Endothelial cell of umbilical vein (primary cell): ENCODE data around the gene CPEB2. TPM values are rescaled to one million over a fixed set of nuclear protein-coding genes. Genes with fewer than 3 reads are reported as not detected.

Experiments used
- BruUV-seq: library from RNA; stranded (reverse); fragments of 400-500 nt; replicated peaks from 2 replicates; lab custom pipeline; 2021; lab: Mats Ljungman, UMichigan
- CTCF ChIA-PET: fragments of 300-600, 350-600 bp; sonication (Branson Sonifier 250); formaldehyde crosslinking; loops from one replicate; lab custom pipeline; 2021; ENCODE audit warnings: antibody characterized with exemption, inconsistent platforms; lab: Charles Lee
- POLR2A ChIA-PET: fragments of 300-600, 350-600 bp; sonication (Branson Sonifier 250); formaldehyde crosslinking; loops from one replicate; lab custom pipeline; 2021; ENCODE audit warnings: antibody characterized with exemption, inconsistent platforms; lab: Charles Lee
- DNase-seq: peaks from one replicate; pipeline ENCODE4 v3.0.0-alpha.2; 2011; ENCODE audit warnings: low read depth, low spot score
- FAIRE-seq: peaks from 2 replicates; lab custom pipeline; 2011; peaks lifted over from hg19 to GRCh38; lab: Jason Lieb, UNC
- H2AFZ ChIP-seq: 2 replicates; pipeline ENCODE4 v1.6.0; 2012; ENCODE audit warnings: low read depth, low read length, control low read depth, inconsistent platforms
- H3K27ac ChIP-seq: 2 replicates; pipeline ENCODE4 v1.5.1; 2011; ENCODE audit warnings: low read depth, mild to moderate bottlenecking, control low read depth, low read length, moderate library complexity; ENCODE audit not compliant: insufficient read depth
- H3K27me3 ChIP-seq, 2 experiments: 2 replicates each; pipeline versions ENCODE4 v1.6.0 to v1.6.1; 2011; ENCODE audit warnings: low read length in 2 of 2, mixed read lengths in 1 of 2; ENCODE audit not compliant: control insufficient read depth in 2 of 2, insufficient read depth in 2 of 2
- H3K36me3 ChIP-seq, 2 experiments: 2 replicates in 1 of 2; 3 replicates in 1 of 2; pipeline ENCODE4 v1.5.1; 2011; ENCODE audit warnings: low read length in 2 of 2, mild to moderate bottlenecking in 1 of 2, moderate library complexity in 1 of 2; ENCODE audit not compliant: control insufficient read depth in 2 of 2, insufficient read depth in 2 of 2; ENCODE audit errors: extremely low read depth in 1 of 2
- H3K4me1 ChIP-seq: 3 replicates; pipeline ENCODE4 v1.5.1; 2011; ENCODE audit warnings: mild to moderate bottlenecking, low read length; ENCODE audit not compliant: control insufficient read depth, insufficient read depth; ENCODE audit errors: extremely low read depth
- H3K4me2 ChIP-seq: 2 replicates; pipeline ENCODE4 v1.6.1; 2011; ENCODE audit warnings: low read length, control low read depth, mixed read lengths; ENCODE audit not compliant: insufficient read depth
- H3K4me3 ChIP-seq, 3 experiments: fragments of 200-600 bp in 1 of 3; sonication (generic), shearing (Covaris generic) in 1 of 3; replicated peaks in 1 of 3; 2 replicates each; pipeline ENCODE4 v1.5.1; 2011 to 2016; ENCODE audit warnings: control low read depth in 3 of 3, low read length in 3 of 3, mild to moderate bottlenecking in 2 of 3, inconsistent platforms in 1 of 3, low read depth in 1 of 3, moderate library complexity in 1 of 3; ENCODE audit not compliant: insufficient read depth in 1 of 3
- H3K79me2 ChIP-seq: 2 replicates; pipeline ENCODE4 v1.6.0; 2012; ENCODE audit warnings: low read length, inconsistent platforms; ENCODE audit not compliant: control insufficient read depth, insufficient read depth
- H3K9ac ChIP-seq: replicated peaks from 2 replicates; pipeline ENCODE3; 2011; ENCODE audit warnings: low read length, control low read depth; ENCODE audit not compliant: insufficient read depth; ENCODE audit errors: extremely low read depth
- H3K9me1 ChIP-seq: replicated peaks from 3 replicates; pipeline ENCODE4 v1.6.0; 2011; ENCODE audit warnings: mild to moderate bottlenecking, low read length; ENCODE audit not compliant: control insufficient read depth, insufficient read depth; ENCODE audit errors: extremely low read depth
- H3K9me3 ChIP-seq: replicated peaks from 2 replicates; pipeline ENCODE4 v1.5.1; 2012; ENCODE audit warnings: low read length, inconsistent platforms; ENCODE audit not compliant: control insufficient read depth, insufficient read depth
- H4K20me1 ChIP-seq: replicated peaks from 2 replicates; pipeline ENCODE3; 2011; ENCODE audit warnings: mild to moderate bottlenecking, low read length; ENCODE audit not compliant: control insufficient read depth, insufficient read depth; ENCODE audit errors: extremely low read depth
- CTCF ChIP-seq, 2 donors: IDR thresholded peaks; 1 replicate in 1 of 2; 2 replicates in 1 of 2; pipeline ENCODE4 v1.5.1; 2011; ENCODE audit warnings: low read length in 2 of 2, mild to moderate bottlenecking in 2 of 2, moderate library complexity in 2 of 2, control low read depth in 1 of 2, inconsistent platforms in 1 of 2, low read depth in 1 of 2; ENCODE audit not compliant: insufficient read depth in 1 of 2; ENCODE audit errors: extremely low read depth in 1 of 2
- EZH2 ChIP-seq: IDR thresholded peaks from 2 replicates; pipeline ENCODE4 v1.6.1; 2012; ENCODE audit warnings: borderline replicate concordance, low read depth, mild to moderate bottlenecking, moderate library complexity, low read length, inconsistent platforms; ENCODE audit not compliant: severe bottlenecking
- FOS ChIP-seq: IDR thresholded peaks from 2 replicates; pipeline ENCODE4 v1.6.1; 2011; ENCODE audit warnings: mild to moderate bottlenecking, low read length, moderate library complexity, borderline replicate concordance; ENCODE audit not compliant: insufficient read depth
- GATA2 ChIP-seq: IDR thresholded peaks from 2 replicates; pipeline ENCODE4 v1.7.0; 2011; ENCODE audit warnings: low read depth, mild to moderate bottlenecking, moderate library complexity, mixed read lengths, low read length; ENCODE audit not compliant: insufficient read length, insufficient read depth
- JUN ChIP-seq: IDR thresholded peaks from 2 replicates; pipeline ENCODE4 v1.6.1; 2011; ENCODE audit warnings: borderline replicate concordance, low read depth; ENCODE audit not compliant: insufficient read length, insufficient read depth
- MAX ChIP-seq: IDR thresholded peaks from 2 replicates; pipeline ENCODE4 v1.6.1; 2011; ENCODE audit not compliant: insufficient read depth, insufficient read length
- MYC ChIP-seq: IDR thresholded peaks from one replicate; pipeline ENCODE4 v1.6.1; 2011; ENCODE audit warnings: mild to moderate bottlenecking, low read depth, low read length
- POLR2A ChIP-seq: IDR thresholded peaks from 2 replicates; pipeline ENCODE4 v1.6.1; 2012; ENCODE audit warnings: low read depth, mild to moderate bottlenecking, control low read depth, low read length
- POLR2AphosphoS5 ChIP-seq: IDR thresholded peaks from 2 replicates; pipeline ENCODE4 v1.6.1; 2012; ENCODE audit warnings: low read depth, mild to moderate bottlenecking, control low read depth, low read length, moderate library complexity; ENCODE audit not compliant: insufficient read depth
- dilution Hi-C: fragments of 300-500 bp; cut with MboI; formaldehyde crosslinking; loops from one replicate; pipeline ENCODE4 v1.15.0; 2019; ENCODE audit warnings: low sequenced_read_pairs; ENCODE audit not compliant: extremely low pct_ligation_motif_present
- intact Hi-C: fragments of 100-400 bp; cut with micrococcal nuclease; formaldehyde crosslinking; loops from one replicate; pipeline ENCODE4 v1.10.0; 2022
- polyA plus RNA-seq, 4 experiments: library from polyadenylated mRNA; depleted of rRNA in 3 of 4; stranded (reverse) in 3 of 4; unstranded in 1 of 4; fragments of >200 nt; gene quantifications; 2 replicates each; pipeline versions ENCODE4 v1.2.1 to v1.2.3, GENCODE V29; 2011 to 2012; ENCODE audit warnings: missing spikeins in 1 of 4
- total RNA-seq: library from RNA; stranded (reverse); gene quantifications from 2 replicates; pipeline ENCODE4 v1.2.3, GENCODE V29; 2021

The CPEB2 gene
- total and polyA plus RNA-seq, 2 donors (not counting 3 experiments of a cell fraction or from before 2014, with no cell fraction given): 2.8 to 11.7 TPM

- CTCF ChIA-PET: no interaction called here
- dilution Hi-C loops: no loop called here
These were observed 43.8 kb upstream of the CPEB2 start for GRCh38 chr4:14958436-14958835.

More at GRCh38 chr4:14958436-14958835, 43.8 kb upstream of the CPEB2 start:
- POLR2A ChIA-PET: no interaction called here
- DNase-seq (no peak), FAIRE-seq (no peak)
- intact Hi-C loops: no loop called here
- BruUV-seq: no TSS peak
- Histone ChIP-seq H3K27ac (no peak overlapping the region), H3K36me3 (no peaks in the 10 kb centered on the region), H3K27me3 (no peaks in the 10 kb centered on the region), H4K20me1 (no peaks in the 10 kb centered on the region), H3K9ac (no peak overlapping the region), H3K4me2 (no peak overlapping the region), H3K4me3 (no peak overlapping the region), H3K4me1 (no peaks in the 10 kb centered on the region), H3K9me1 (no peaks in the 10 kb centered on the region), H3K79me2 (no peaks in the 10 kb centered on the region), H3K9me3 (no peaks in the 10 kb centered on the region), H2AFZ (no peak overlapping the region)
- TF ChIP-seq POLR2A (no peak), EZH2 (no peak), CTCF (IDR thresholded peaks at IDR 0.05; ENCODE audit: extremely low read depth in 1 of 2, insufficient read depth in 1 of 2, low read depth in 1 of 2, low read length in 2 of 2) (no peak), FOS (no peak), POLR2AphosphoS5 (no peak), MAX (no peak), MYC (no peak), GATA2 (no peak), JUN (no peak)
